Muscle of leg (tissue), 16 donors: ENCODE measurements around the gene CYP1B1. TPM values are rescaled to one million over a fixed set of nuclear protein-coding genes. Genes with fewer than 3 reads are reported as not detected.

ENCODE experiments used
- DNase-seq: peaks from one replicate; pipeline ENCODE4 v3.0.0; 2013
- H3K27ac ChIP-seq: one replicate; pipeline ENCODE4 v1.5.1; 2013; ENCODE audit warnings: mild to moderate bottlenecking, low read length, control low read depth
- H3K27me3 ChIP-seq: one replicate; pipeline ENCODE4 v1.6.1; 2013; ENCODE audit warnings: low read length; ENCODE audit not compliant: control insufficient read depth, insufficient read depth
- H3K36me3 ChIP-seq: one replicate; pipeline ENCODE4 v1.6.1; 2013; ENCODE audit warnings: low read length; ENCODE audit not compliant: control insufficient read depth, insufficient read depth
- H3K4me1 ChIP-seq: one replicate; pipeline ENCODE4 v1.6.1; 2013; ENCODE audit warnings: low read length; ENCODE audit not compliant: control insufficient read depth, insufficient read depth
- H3K4me3 ChIP-seq: one replicate; pipeline ENCODE4 v1.5.1; 2013; ENCODE audit warnings: low read length, control low read depth
- H3K9me3 ChIP-seq: replicated peaks from 2 replicates; pipeline ENCODE4 v1.6.1; 2013; ENCODE audit warnings: low read depth, low read length; ENCODE audit not compliant: control insufficient read depth
- WGBS: methylation state at CpG from one replicate; pipeline ENCODE4 v1.1.5; 2013; ENCODE audit warnings: missing lambda C conversion rate; ENCODE audit not compliant: insufficient coverage; 5-methylcytosine and 5-hydroxymethylcytosine counted together
- long read RNA-seq, 11 donors: transcript quantifications; one replicate each; lab custom pipeline, GENCODE V29; 2026
- polyA plus RNA-seq, 8 donors: library from polyadenylated mRNA; unstranded; fragments of 120-200 nt; gene quantifications; one replicate each; pipeline versions ENCODE4 v1.2.1 to v1.2.3, GENCODE V29; 2013; ENCODE audit warnings: inconsistent platforms in 1 of 8, low replicate concordance in 1 of 8; ENCODE audit not compliant: insufficient read length in 8 of 8, insufficient read depth in 1 of 8
- total RNA-seq: library from RNA; stranded (reverse); fragments of 120-200 nt; gene quantifications from one replicate; pipeline ENCODE4 v1.2.4, GENCODE V29; 2013

The CYP1B1 gene
- 2.7 TPM for total RNA-seq
- polyA plus RNA-seq: 10 to 100 TPM in 1 of 8 donors, 1 to 10 TPM in 7; 1.3 to 12.7 (median 3.9) TPM
- long read RNA-seq, donor 1, full-length matches to known transcripts: 1 of 1 reads
- long read RNA-seq, donor 1, partial matches to known transcripts: 0 of 1 reads
- long read RNA-seq, donor 1, other reads (novel, unspliced or antisense): 0 of 1 reads
- long read RNA-seq, donor 2, full-length matches to known transcripts: 1 of 1 reads
- long read RNA-seq, donor 2, partial matches to known transcripts: 0 of 1 reads
- long read RNA-seq, donor 2, other reads (novel, unspliced or antisense): 0 of 1 reads
- long read RNA-seq, donor 3, full-length matches to known transcripts: 1 of 1 reads
- long read RNA-seq, donor 3, partial matches to known transcripts: 0 of 1 reads
- long read RNA-seq, donor 3, other reads (novel, unspliced or antisense): 0 of 1 reads
- long read RNA-seq, donor 4, full-length matches to known transcripts: 1 of 1 reads
- long read RNA-seq, donor 4, partial matches to known transcripts: 0 of 1 reads
- long read RNA-seq, donor 4, other reads (novel, unspliced or antisense): 0 of 1 reads
- long read RNA-seq, donor 5, full-length matches to known transcripts: 3 of 3 reads
- long read RNA-seq, donor 5, partial matches to known transcripts: 0 of 3 reads
- long read RNA-seq, donor 5, other reads (novel, unspliced or antisense): 0 of 3 reads
- long read RNA-seq, donor 6: 0 reads
- long read RNA-seq, donor 7: 0 reads
- long read RNA-seq, donor 8, full-length matches to known transcripts: 1 of 1 reads
- long read RNA-seq, donor 8, partial matches to known transcripts: 0 of 1 reads
- long read RNA-seq, donor 8, other reads (novel, unspliced or antisense): 0 of 1 reads
- long read RNA-seq, donor 9: 0 reads
- long read RNA-seq, donor 10: 0 reads
- long read RNA-seq, donor 11: 0 reads

- peak within 1 kb of the TSS; percentile 47 for H3K4me3 ChIP-seq
- DNase-seq: no peak
- no peaks in the 10 kb centered on the region for H3K36me3 ChIP-seq
- peaks cover 33% of the 10 kb centered on the region for H3K4me1 ChIP-seq
- H3K9me3 ChIP-seq: no peaks in the 10 kb centered on the region
- H3K27me3 ChIP-seq: peaks cover 76% of the 10 kb centered on the region
- 3% methylated on average over 35 of the region's 46 CpGs for WGBS
- H3K27ac ChIP-seq: peak within 1 kb of the TSS; percentile 40
Observed at GRCh38 chr2:38075507-38076151, at the start of gene CYP1B1. TSS of gene CYP1B1 (minus strand) at chr2:38076151. CDS start at chr2:38075388, 763 bp downstream.

GRCh38 chr2:38125007-38125406, 49.1 kb upstream of the CYP1B1 start:
- Histone ChIP-seq H3K27me3 (no peaks in the 10 kb centered on the region), H3K36me3 (no peaks in the 10 kb centered on the region), H3K27ac (no peak overlapping the region), H3K4me1 (no peaks in the 10 kb centered on the region), H3K9me3 (peaks cover 6% of the 10 kb centered on the region), H3K4me3 (no peak overlapping the region)
- DNase-seq: no peak
- whole genome bisulfite sequencing: 89% methylated on average over 5 of the region's 5 CpGs

- Histone ChIP-seq H3K9me3 (peaks cover 6% of the 10 kb centered on the region), H3K36me3 (no peaks in the 10 kb centered on the region), H3K27me3 (no peaks in the 10 kb centered on the region), H3K4me3 (no peak overlapping the region), H3K4me1 (no peaks in the 10 kb centered on the region), H3K27ac (no peak overlapping the region)
- no CpG with 5 or more reads among the region's 1 CpG for WGBS
- no peak for DNase-seq
Observed at GRCh38 chr2:38123911-38124310, 48.0 kb upstream of the CYP1B1 start.

GRCh38 chr2:38122344-38122743, 46.4 kb upstream of the CYP1B1 start:
- Histone ChIP-seq H3K9me3 (peaks cover 2% of the 10 kb centered on the region), H3K36me3 (no peaks in the 10 kb centered on the region), H3K27ac (no peak overlapping the region), H3K27me3 (no peaks in the 10 kb centered on the region), H3K4me1 (no peaks in the 10 kb centered on the region), H3K4me3 (no peak overlapping the region)
- no peak for DNase-seq
- 37% methylated on average over 6 of the region's 7 CpGs for WGBS

GRCh38 chr2:38121481-38121880, 45.5 kb upstream of the CYP1B1 start:
- no peaks in the 10 kb centered on the region for H3K9me3 ChIP-seq
- no peaks in the 10 kb centered on the region for H3K36me3 ChIP-seq
- no peak overlapping the region for H3K27ac ChIP-seq
- H3K4me1 ChIP-seq: no peaks in the 10 kb centered on the region
- no peak for DNase-seq
- WGBS: no CpG with 5 or more reads among the region's 2 CpGs
- H3K4me3 ChIP-seq: no peak overlapping the region
- no peaks in the 10 kb centered on the region for H3K27me3 ChIP-seq

- no peaks in the 10 kb centered on the region for H3K36me3 ChIP-seq
- no peak overlapping the region for H3K4me3 ChIP-seq
- H3K27me3 ChIP-seq: no peaks in the 10 kb centered on the region
- no peaks in the 10 kb centered on the region for H3K4me1 ChIP-seq
- WGBS: 75% methylated on average over 2 of the region's 5 CpGs
- no peak for DNase-seq
- H3K9me3 ChIP-seq: no peaks in the 10 kb centered on the region
- no peak overlapping the region for H3K27ac ChIP-seq
Observed at GRCh38 chr2:38120829-38121228, 44.9 kb upstream of the CYP1B1 start.

- Histone ChIP-seq H3K4me3 (no peak overlapping the region), H3K27ac (no peak overlapping the region), H3K9me3 (no peaks in the 10 kb centered on the region), H3K27me3 (no peaks in the 10 kb centered on the region), H3K4me1 (no peaks in the 10 kb centered on the region), H3K36me3 (no peaks in the 10 kb centered on the region)
- no CpG with 5 or more reads among the region's 2 CpGs for WGBS
- DNase-seq: no peak
Observed at GRCh38 chr2:38120264-38120592, 44.3 kb upstream of the CYP1B1 start.

- 100% methylated on average over 1 of the region's 3 CpGs for WGBS
- Histone ChIP-seq H3K36me3 (no peaks in the 10 kb centered on the region), H3K4me3 (no peak overlapping the region), H3K27me3 (no peaks in the 10 kb centered on the region), H3K27ac (no peak overlapping the region), H3K4me1 (no peaks in the 10 kb centered on the region), H3K9me3 (peaks cover 2% of the 10 kb centered on the region)
- DNase-seq: no peak
Observed at GRCh38 chr2:38116762-38117161, 40.8 kb upstream of the CYP1B1 start.

GRCh38 chr2:38115216-38116032, 39.5 kb upstream of the CYP1B1 start:
- Histone ChIP-seq H3K4me1 (no peaks in the 10 kb centered on the region), H3K27ac (no peak overlapping the region), H3K9me3 (peaks cover 2% of the 10 kb centered on the region), H3K4me3 (no peak overlapping the region), H3K27me3 (no peaks in the 10 kb centered on the region), H3K36me3 (no peaks in the 10 kb centered on the region)
- DNase-seq: peak; percentile 70
- 0% methylated on average over 3 of the region's 8 CpGs for WGBS
